ENCODE data around the gene BBS12.

DNA sequence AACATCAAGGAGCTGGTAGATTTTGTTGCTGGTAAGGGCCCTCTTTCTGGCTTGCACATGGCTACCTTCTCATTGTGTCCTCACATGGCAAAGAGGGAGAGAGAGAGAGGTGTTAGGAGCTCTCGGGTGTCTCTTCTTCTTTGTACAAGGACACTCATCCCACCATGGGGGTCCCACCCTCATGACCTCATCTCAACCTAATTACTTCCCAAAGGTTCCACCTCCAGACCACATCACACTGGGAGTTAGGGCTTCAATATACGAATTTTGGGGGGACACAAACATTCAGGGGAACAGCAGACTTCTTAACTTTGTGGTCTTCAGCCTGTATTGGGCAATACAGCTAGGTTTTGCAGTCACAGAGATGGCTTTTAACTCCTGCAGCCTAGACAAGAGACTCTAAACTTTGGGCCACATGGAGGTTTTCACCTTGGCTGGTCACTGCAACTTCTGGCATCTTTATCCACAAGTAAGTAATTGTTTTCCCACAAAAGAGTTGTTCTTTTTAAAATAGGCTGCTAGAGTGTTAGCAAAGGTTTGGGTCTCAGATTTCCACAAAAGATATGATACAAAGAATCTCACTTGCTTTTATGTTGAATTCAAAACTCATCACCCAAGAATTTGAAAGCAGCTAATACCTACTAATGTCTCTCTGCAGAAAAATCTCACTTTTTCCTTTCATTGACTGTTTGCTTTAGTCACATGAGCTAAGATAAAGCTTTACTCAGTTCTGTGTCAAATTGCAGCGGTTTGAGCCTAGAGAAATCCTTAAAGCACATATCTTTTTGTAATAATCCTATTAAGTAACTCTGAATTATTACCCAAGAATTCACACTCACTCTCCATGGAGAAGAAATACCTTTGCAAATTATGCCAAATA lies 39.6 kb upstream of the BBS12 start:
- TF ChIP-seq CTCF (IDR thresholded peaks at IDR 0.05) (no peak), POLR2A (IDR thresholded peaks at IDR 0.05; ENCODE audit: low read depth) (no peak), EP300 (IDR thresholded peaks at IDR 0.05) (no peak), POLR2AphosphoS5 (IDR thresholded peaks at IDR 0.05) (no peak)

Measured in esophagus muscularis mucosa (tissue), 4 donors.